Right lobe of liver (tissue), 4 donors: ENCODE results near the gene SIL1.

Source experiments
- POLR2A ChIP-seq: fragments of 450-650 bp; IDR thresholded peaks from one replicate; pipeline ENCODE4 v1.6.1; 2017; ENCODE audit warnings: antibody characterized with exemption, mild to moderate bottlenecking
- TF ChIP-seq, protein P1 (sequence below), 4 donors: fragments of 200-600 bp in 3 of 4; fragments of 450-650 bp in 1 of 4; IDR thresholded peaks; one replicate each; pipeline versions ENCODE4 v1.5.1 to v1.8.0; 2016 to 2022; ENCODE audit warnings: antibody characterized with exemption in 4 of 4, mild to moderate bottlenecking in 2 of 4
- donor health status: DM: no; HTN: no; CAD: no.
- donor health status: DM: no; HTN: no; CAD: no.
- donor health status: DM: no; HTN: yes; CAD: no.

DNA sequence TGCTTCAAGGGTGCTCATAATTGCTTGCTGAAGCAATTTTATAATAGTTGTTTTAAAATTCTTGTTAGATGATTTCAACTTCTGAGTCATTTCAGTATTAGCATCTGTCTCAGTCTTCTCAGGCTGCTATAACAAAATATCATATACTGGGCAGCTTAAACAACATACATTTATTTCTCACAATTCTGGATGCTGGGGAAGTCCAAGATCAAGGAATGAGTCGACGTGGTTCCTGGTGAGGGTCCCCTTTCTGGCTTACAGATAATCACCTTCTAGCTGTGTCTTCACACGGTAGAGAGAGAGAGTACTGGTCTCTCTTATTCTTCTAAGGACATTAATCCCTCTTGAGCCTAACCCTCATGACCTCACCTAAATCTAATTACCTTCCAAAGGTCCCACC is 160.4 kb downstream of the SIL1 start:
- TF ChIP-seq, protein P1, sequence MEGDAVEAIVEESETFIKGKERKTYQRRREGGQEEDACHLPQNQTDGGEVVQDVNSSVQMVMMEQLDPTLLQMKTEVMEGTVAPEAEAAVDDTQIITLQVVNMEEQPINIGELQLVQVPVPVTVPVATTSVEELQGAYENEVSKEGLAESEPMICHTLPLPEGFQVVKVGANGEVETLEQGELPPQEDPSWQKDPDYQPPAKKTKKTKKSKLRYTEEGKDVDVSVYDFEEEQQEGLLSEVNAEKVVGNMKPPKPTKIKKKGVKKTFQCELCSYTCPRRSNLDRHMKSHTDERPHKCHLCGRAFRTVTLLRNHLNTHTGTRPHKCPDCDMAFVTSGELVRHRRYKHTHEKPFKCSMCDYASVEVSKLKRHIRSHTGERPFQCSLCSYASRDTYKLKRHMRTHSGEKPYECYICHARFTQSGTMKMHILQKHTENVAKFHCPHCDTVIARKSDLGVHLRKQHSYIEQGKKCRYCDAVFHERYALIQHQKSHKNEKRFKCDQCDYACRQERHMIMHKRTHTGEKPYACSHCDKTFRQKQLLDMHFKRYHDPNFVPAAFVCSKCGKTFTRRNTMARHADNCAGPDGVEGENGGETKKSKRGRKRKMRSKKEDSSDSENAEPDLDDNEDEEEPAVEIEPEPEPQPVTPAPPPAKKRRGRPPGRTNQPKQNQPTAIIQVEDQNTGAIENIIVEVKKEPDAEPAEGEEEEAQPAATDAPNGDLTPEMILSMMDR (IDR thresholded peaks at IDR 0.05) = no peak
- no peak for TF ChIP-seq POLR2A
